ENCODE data around the gene PRDM8. TPM values are rescaled to one million over a fixed set of nuclear protein-coding genes. Genes with fewer than 3 reads are reported as not detected.
"Not testable (repeated sequence)": the region's sequence is repeated elsewhere in the genome, so short reads cannot be mapped to it uniquely, and the experiment has no call there.

PRDM8 gene
- total RNA-seq, 2 donors from 2014 or later: 10.2 to 20.0 TPM

DNA sequence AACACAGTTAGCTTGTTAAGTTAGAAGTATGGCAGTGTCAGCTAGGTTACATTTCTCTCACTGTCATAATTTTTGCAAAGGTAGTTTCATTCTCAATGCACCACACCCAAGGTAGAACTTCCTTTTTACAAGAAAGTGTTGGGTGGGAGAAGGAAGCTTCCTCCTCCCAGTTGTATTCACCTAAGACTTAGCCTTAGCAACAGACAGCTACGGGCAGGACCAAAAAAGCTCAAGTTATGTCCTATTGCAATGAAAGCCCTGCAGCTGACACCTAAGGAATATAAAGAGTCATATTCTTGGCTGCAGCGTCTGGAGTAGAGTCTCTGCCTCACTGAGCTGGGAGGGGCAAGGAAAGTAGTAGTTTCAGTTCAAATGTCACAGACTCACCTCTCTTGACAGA is 25.1 kb upstream of the PRDM8 start:
- ATAC-seq: peak; percentile 24
- H3K9me3 ChIP-seq (ENCODE audit: control insufficient read depth, low read length, poor library complexity, severe bottlenecking): no peaks in the 10 kb centered on the region
- Mint-ChIP-seq H3K4me1 (peaks cover 41% of the 10 kb centered on the region), H3K27me3 (no peaks in the 10 kb centered on the region), H3K27ac (peak overlapping the region; percentile 98), H3K36me3 (ENCODE audit: low read depth) (peaks cover 2% of the 10 kb centered on the region), H3K4me3 (peak overlapping the region; percentile 71)
- DNase-seq: no peak

DNA sequence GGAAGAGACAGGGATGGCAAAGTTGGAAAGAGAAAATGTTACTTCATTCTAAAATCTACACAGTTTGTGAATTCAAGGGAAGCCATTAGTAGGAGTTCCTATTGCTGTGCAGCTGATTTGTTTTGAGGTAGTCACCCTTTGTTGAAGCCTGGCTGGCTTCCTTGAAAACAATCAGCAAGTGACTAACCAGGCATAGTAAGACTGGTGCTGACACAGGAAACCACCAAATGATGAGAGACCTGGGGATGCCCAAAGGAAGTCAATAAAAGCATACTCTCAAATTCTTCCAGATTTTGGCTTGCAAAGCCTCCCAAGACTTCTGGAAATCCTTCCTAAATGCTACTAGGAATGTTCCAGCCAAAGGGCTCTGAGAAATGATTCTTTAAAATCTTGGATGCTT is 23.9 kb upstream of the PRDM8 start:
- peak; percentile 99 for ATAC-seq
- DNase-seq: peak in 2 of 3 donors; percentile 27 to 40
- H3K27ac Mint-ChIP-seq: peak overlapping the region; percentile 98
- H3K36me3 Mint-ChIP-seq (ENCODE audit: low read depth): no peaks in the 10 kb centered on the region
- no peaks in the 10 kb centered on the region for H3K9me3 ChIP-seq (ENCODE audit: control insufficient read depth, low read length, poor library complexity, severe bottlenecking)
- H3K4me3 Mint-ChIP-seq: peak overlapping the region; percentile 71
- peaks cover 41% of the 10 kb centered on the region for H3K4me1 Mint-ChIP-seq
- no peaks in the 10 kb centered on the region for H3K27me3 Mint-ChIP-seq

DNA sequence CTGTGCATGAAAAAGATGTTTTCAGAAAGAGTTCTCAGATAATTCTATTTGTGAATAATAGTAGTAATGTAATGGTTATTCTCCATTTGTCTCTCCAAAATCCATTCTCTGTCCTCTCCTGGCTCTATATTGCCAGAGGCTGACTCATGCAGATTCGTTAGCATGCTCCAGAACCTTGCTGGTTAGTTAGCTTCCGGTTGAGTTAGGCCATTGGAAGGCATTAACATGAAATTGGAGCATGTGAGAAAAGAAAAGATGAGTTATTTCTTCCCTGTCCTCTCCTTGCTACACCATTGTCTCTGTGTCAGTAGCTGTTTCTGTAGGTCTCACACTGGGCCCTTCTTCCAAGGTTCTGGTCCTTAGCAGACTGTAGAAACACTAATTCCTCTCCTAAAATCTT is 23.5 kb upstream of the PRDM8 start:
- Mint-ChIP-seq H3K36me3 (ENCODE audit: low read depth) (no peaks in the 10 kb centered on the region), H3K4me3 (no peak overlapping the region), H3K4me1 (peaks cover 39% of the 10 kb centered on the region), H3K27me3 (no peaks in the 10 kb centered on the region), H3K27ac (peak overlapping the region; percentile 98)
- ATAC-seq (peak; percentile 10), DNase-seq (no peak)
- H3K9me3 ChIP-seq (ENCODE audit: control insufficient read depth, low read length, poor library complexity, severe bottlenecking): no peaks in the 10 kb centered on the region

DNA sequence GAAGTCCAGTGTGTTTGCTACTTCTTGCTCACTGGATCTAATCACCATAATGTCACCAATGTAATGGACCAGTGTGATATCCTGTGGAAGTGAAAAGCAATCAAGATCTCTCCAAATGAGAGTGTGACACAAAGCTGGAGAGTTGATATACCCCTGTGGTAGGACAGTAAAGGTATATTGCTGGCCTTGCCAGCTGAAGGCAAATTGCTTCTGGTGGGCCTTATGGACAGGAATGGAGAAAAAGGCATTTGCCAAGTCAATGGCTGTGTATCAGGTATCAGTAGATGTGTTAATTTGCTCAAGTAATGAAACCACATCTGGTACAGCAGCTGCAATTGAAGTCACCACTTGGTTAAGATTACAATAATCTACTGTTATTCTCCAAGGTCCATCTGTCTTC is 19.5 kb upstream of the PRDM8 start:
- ATAC-seq; H3K27ac Mint-ChIP-seq; H3K27me3 Mint-ChIP-seq; H3K36me3 Mint-ChIP-seq (ENCODE audit: low read depth); H3K9me3 ChIP-seq (ENCODE audit: control insufficient read depth, low read length, poor library complexity, severe bottlenecking); DNase-seq: not testable (repeated sequence)
- H3K4me1 Mint-ChIP-seq: peaks cover 31% of the 10 kb centered on the region
- peak overlapping the region; percentile 5 for H3K4me3 Mint-ChIP-seq

DNA sequence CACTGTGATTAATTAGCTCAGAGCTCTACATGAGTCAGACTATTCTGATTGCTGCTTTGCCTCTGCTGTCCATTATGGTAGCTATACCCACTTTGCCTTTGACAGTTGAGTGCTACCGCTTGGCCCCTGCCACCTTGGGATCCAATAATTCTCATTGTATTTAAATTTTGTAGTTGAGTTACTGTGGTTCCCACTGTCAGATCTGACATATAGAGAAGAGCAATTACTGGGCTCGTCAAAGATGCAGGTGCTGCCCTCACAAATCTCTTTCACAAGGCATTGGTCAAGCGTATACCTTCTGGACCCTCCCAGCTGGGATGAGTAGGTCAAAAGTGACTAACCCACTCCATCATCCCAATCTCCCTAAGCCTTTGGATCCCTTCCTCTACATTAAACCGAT is 18.3 kb upstream of the PRDM8 start:
- ATAC-seq (no peak), DNase-seq (no peak)
- peaks cover 27% of the 10 kb centered on the region for H3K4me1 Mint-ChIP-seq
- H3K9me3 ChIP-seq (ENCODE audit: control insufficient read depth, low read length, poor library complexity, severe bottlenecking): no peaks in the 10 kb centered on the region
- H3K36me3 Mint-ChIP-seq (ENCODE audit: low read depth): no peaks in the 10 kb centered on the region
- H3K4me3 Mint-ChIP-seq: no peak overlapping the region
- H3K27me3 Mint-ChIP-seq: no peaks in the 10 kb centered on the region
- no peak overlapping the region for H3K27ac Mint-ChIP-seq

DNA sequence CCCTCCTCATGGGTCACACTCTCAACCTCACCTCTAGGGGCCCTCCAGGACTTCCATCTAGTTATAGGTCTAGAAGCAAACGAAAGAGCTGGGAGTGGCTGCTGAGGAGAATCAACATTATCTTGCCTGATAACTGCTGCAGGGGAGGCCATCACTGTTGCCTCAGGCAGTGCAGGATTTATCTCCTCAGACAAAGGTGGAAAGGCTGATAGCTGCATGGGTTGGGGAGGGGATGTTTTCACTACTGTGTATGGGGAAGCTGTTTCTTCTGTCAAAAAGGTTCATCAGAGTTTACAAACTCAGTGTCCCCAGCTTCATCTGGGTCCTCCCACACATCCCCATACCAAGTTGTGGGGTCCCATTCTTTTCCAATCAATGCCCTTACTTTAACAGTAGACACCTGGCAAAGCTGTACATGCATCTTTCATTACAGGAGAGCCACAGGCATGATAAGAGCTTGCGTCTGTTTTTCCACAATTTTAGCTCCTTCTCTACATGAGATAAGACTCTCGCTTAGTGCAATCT is 17.6 kb upstream of the PRDM8 start:
- peaks cover 24% of the 10 kb centered on the region for H3K4me1 Mint-ChIP-seq
- H3K36me3 Mint-ChIP-seq (ENCODE audit: low read depth): peaks cover 2% of the 10 kb centered on the region
- H3K27ac Mint-ChIP-seq: no peak overlapping the region
- H3K4me3 Mint-ChIP-seq: no peak overlapping the region
- H3K27me3 Mint-ChIP-seq: no peaks in the 10 kb centered on the region
- DNase-seq: no peak
- H3K9me3 ChIP-seq (ENCODE audit: control insufficient read depth, low read length, poor library complexity, severe bottlenecking): no peaks in the 10 kb centered on the region
- no peak for ATAC-seq

DNA sequence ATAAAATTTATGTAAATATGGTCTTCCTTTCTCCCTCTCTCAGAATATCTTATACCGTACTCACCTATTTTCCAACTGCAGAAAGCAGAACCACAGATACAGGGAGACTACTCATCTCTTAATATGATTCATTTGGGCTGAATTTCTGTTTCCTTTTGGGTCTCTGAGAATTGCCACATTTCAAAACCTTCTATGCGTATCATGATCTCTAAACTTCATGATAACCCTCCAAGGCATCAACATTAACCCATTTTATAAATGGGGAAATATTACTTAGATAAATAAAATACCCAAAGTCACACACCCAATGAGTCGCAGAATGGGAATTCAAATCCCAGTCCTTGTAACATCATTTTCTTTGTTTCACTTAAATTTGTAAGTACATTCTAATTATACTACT is 16.6 kb upstream of the PRDM8 start:
- DNase-seq: no peak
- ATAC-seq: no peak
- H3K4me3 Mint-ChIP-seq: no peak overlapping the region
- no peaks in the 10 kb centered on the region for H3K27me3 Mint-ChIP-seq
- H3K4me1 Mint-ChIP-seq: peaks cover 26% of the 10 kb centered on the region
- no peaks in the 10 kb centered on the region for H3K9me3 ChIP-seq (ENCODE audit: control insufficient read depth, low read length, poor library complexity, severe bottlenecking)
- peaks cover 2% of the 10 kb centered on the region for H3K36me3 Mint-ChIP-seq (ENCODE audit: low read depth)
- H3K27ac Mint-ChIP-seq: peak overlapping the region; percentile 96

DNA sequence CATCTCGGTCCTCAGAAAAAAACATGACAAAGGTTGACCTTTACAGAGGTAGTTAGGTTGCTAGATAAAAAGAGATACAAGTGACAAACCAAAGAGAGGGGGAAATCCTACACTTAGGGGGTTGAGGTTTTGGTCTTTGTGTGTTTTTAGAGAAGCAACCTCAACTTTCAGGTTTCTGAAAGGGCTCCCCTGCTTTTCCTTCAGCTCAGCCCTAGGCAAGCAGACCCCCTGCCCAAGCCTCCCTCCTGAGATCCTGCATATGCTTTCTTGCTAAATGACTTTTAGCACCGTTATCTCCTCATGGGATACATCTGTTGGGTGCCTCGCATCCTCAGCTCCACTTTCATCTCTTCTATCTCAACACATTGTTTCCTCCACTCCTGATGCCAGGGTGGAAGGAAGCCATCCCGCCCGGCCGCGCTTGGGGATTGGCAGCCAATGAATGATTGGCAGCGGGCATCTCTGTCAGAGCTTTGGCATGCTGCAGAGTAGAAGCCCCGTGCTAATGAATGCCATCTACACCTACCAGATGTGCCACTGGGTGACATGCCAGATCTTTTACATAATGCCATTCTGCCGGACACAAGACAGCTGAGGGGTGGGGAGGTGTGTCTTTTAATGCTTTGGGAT is 15.0 kb upstream of the PRDM8 start:
- Mint-ChIP-seq H3K4me3 (peak overlapping the region; percentile 68), H3K36me3 (ENCODE audit: low read depth) (peaks cover 2% of the 10 kb centered on the region), H3K27ac (peak overlapping the region; percentile 96), H3K27me3 (no peaks in the 10 kb centered on the region), H3K4me1 (peaks cover 36% of the 10 kb centered on the region)
- no peak for DNase-seq
- no peaks in the 10 kb centered on the region for H3K9me3 ChIP-seq (ENCODE audit: control insufficient read depth, low read length, poor library complexity, severe bottlenecking)
- ATAC-seq: peak; percentile 20

DNA sequence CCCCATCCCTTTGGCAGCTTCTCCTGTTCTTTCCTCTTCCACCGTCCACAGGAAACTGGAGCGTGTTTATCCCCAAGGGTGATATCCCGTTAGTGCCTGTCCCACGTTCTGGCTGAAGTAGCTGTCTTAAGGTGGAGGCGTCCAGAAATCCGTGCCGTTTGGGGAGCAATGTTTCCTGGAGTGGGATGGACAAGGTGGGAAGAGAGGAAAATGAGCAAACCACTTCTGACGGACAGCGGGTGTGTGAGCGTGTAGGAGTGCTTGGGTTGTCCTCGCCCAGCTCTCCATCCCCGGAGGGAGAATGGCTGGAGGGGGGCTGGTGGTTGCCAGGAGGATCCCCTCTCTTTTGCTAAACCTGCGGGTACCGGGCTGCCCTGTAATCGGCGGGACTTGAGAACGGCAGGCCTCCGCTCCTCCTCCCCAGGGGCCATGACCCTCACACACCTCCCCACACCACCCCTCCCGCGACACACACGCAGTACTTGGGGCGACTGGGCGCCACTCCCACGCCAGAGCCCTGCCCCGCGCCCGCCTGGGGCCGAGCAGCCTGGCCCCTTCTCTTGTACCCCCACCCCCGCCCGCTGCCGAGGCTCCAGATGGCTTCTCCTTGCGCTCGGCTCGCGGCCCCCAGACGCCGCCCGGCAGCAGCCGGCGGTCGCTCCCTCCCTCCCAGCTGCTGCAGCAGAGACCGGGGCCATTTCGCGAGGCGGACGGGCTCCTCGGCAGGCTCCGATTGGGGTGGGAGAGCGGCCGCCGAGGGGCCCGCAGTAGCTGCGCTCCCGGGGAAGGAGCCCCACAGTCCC is 13.9 kb upstream of the PRDM8 start:
- no peaks in the 10 kb centered on the region for H3K9me3 ChIP-seq (ENCODE audit: control insufficient read depth, low read length, poor library complexity, severe bottlenecking)
- DNase-seq (peak; percentile 25 to 32 (median 30)), ATAC-seq (peak; percentile 47)
- Mint-ChIP-seq H3K27ac (peak overlapping the region; percentile 96), H3K27me3 (no peaks in the 10 kb centered on the region), H3K4me1 (peaks cover 38% of the 10 kb centered on the region), H3K36me3 (ENCODE audit: low read depth) (peaks cover 3% of the 10 kb centered on the region), H3K4me3 (peak overlapping the region; percentile 97)

DNA sequence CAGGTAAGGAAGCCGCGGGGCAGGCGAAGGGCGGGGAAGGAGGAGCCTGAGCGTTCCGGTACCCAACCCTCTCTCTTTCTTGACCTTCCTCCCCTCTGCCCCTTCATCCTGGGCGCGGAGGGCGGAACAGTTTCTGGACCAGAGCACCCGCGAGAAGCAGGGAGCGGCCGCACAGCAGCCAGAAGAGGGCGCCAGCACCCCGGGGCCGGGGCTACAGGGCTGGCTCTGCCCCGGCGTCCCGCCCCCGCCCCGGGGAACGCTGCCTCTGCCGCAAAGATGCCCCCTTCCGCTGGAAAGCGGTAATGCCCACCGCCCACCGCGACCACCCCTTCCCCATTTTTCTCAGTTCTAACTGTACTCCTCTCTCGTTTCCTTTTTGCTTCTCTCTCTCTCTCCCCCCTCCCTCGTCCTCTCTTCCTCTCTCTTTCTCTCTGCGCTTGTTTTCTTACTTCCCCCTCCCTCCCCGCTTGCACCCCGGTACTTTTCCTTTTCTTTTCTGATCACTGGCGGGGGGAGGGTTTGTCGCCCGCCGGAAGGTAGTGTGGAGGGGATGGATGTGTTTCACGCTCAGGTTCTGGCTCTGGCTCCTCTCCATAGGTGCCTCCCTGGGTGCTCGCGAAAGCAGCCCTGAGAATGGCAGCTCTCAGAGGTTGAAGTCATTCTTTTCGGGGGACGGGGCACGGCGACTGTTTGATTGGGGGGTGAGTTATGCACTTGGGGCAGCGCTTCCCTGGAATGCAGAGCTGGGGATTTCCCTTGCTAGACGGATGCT is 13.1 kb upstream of the PRDM8 start:
- H3K4me3 Mint-ChIP-seq: peak overlapping the region; percentile 97
- ATAC-seq: peak; percentile 92
- peaks cover 3% of the 10 kb centered on the region for H3K36me3 Mint-ChIP-seq (ENCODE audit: low read depth)
- no peaks in the 10 kb centered on the region for H3K9me3 ChIP-seq (ENCODE audit: control insufficient read depth, low read length, poor library complexity, severe bottlenecking)
- H3K27me3 Mint-ChIP-seq: no peaks in the 10 kb centered on the region
- DNase-seq: peak; percentile 86 to 98 (median 95)
- peak overlapping the region; percentile 96 for H3K27ac Mint-ChIP-seq
- H3K4me1 Mint-ChIP-seq: peaks cover 38% of the 10 kb centered on the region

DNA sequence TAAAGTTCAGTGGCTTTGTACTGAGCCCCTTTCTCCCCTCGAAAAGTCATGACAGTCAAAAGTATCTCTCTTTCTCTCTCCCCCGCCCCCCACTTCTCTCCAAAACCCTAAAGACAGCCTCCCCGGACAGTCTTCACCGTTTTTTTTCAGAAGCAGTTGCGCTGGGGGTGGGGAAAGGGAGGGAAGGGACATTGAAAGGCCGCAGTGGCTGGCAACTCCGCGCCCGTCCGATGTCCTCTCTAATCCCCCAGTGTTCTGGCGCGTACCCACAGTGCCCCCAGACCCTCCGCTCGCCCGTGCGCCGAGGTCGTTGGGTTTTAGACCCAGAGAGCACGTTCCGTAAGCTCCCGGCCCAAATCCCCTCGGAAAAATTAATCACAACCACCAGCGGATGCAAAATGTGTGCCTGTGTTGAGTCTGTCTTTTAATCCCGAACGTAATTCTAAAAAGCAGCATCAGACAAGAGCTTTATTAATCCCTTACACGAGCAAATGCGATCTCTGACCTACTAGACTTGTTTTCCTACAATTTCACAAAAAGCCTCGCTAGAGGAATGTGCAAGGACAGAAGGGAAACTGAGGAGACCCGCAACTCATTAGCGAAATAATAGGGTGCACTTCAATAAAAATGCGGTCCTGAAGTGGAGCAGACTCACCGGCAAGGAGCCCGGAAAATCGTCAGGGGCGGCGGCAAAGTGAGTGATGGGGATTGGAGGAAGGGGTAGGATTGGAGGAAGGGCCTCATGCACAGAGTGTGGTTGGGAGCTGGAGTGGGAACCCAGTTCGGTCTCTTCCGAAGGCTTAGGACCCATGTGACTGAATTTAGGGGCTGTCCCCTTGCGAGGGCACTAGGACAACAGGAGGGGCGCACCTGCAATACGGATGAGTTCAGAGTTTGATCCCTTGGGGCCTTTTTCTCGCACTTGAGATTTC is 12.2 kb upstream of the PRDM8 start:
- Mint-ChIP-seq H3K27ac (peak overlapping the region; percentile 96), H3K4me1 (peaks cover 38% of the 10 kb centered on the region), H3K36me3 (ENCODE audit: low read depth) (peaks cover 3% of the 10 kb centered on the region), H3K4me3 (peak overlapping the region; percentile 97), H3K27me3 (no peaks in the 10 kb centered on the region)
- ATAC-seq: no peak
- H3K9me3 ChIP-seq (ENCODE audit: control insufficient read depth, low read length, poor library complexity, severe bottlenecking): no peaks in the 10 kb centered on the region
- DNase-seq: no peak

DNA sequence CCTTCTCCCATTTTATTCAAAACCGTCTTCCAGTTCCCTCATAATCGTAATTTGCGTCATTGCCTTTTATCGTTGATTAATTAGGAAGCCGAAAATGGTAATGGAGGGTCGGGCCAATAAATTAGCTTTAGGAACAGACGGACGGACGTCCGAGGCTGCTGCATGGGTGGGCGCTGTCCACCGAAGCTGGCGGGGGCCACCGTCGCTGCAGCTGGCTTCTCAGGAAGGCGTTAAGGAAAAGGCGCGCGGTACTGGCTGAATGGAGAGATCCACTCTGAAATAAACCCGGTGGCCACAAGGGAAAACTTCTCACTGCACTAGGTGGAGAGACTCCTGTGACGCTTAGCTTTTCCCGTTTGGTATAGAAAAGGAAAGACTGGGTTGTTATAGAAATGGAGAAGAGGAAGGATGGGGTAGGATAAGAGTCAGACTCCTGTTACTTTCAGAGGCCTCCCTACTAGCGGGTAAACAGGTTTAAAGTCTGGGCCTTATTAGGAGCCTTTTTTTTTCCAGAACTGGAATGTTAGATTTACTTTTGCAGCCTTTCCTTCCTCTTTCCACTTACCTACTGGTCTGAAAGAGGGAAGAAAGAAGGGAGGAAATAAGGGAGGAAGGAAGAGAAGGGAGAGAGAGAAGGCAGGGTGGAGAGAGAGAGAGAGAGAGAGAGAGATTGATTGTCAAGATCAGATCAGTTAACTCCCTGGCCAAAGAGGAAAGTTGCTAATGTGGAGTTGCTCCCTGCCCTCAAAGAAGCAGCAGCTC is 11.3 kb upstream of the PRDM8 start:
- Mint-ChIP-seq H3K36me3 (ENCODE audit: low read depth) (peaks cover 3% of the 10 kb centered on the region), H3K4me1 (peaks cover 38% of the 10 kb centered on the region), H3K27me3 (no peaks in the 10 kb centered on the region), H3K27ac (peak overlapping the region; percentile 96), H3K4me3 (peak overlapping the region; percentile 97)
- DNase-seq: no peak
- H3K9me3 ChIP-seq (ENCODE audit: control insufficient read depth, low read length, poor library complexity, severe bottlenecking): no peaks in the 10 kb centered on the region
- ATAC-seq: no peak

All from T-helper 17 cell (primary cell).